GM18858 (cell line): ENCODE results near the gene GSE1.

Experiments used
- ATAC-seq: cut with Tn5 transposase; IDR thresholded peaks from one replicate; pipeline ENCODE4 v1.9.1; 2021; ENCODE audit not compliant: unreplicated experiment

Gene GSE1

DNA sequence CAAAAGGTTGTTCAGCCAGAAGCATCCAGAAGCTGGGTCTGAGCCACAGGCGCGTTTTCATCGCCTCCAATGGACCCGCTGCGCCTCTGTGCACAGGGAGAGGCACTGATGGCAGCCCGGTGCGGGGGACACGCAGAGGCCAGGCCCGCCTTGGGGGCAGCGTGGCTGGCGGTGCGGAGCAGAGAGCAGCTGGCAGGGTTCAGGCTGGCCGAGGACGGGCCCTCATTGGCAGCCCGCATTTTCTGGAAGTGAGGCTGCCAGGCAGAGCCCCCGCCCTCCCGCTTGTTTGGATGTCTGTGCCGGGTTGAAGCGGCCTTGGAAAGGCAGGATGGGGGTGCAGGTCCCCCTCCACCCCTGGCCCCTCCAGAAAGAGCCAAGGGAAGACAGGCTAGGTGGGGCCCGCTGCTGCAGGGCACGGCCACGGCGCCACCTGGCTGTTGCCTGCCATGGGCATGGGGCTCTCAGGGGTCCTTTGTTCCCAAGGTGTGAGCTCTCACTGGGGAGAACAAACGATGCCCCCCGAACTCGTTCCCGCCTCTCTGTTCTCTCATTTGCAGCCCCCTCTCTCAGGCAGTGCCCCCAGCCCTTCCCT, 18.8 kb downstream of the GSE1 start:
- no peak for ATAC-seq

DNA sequence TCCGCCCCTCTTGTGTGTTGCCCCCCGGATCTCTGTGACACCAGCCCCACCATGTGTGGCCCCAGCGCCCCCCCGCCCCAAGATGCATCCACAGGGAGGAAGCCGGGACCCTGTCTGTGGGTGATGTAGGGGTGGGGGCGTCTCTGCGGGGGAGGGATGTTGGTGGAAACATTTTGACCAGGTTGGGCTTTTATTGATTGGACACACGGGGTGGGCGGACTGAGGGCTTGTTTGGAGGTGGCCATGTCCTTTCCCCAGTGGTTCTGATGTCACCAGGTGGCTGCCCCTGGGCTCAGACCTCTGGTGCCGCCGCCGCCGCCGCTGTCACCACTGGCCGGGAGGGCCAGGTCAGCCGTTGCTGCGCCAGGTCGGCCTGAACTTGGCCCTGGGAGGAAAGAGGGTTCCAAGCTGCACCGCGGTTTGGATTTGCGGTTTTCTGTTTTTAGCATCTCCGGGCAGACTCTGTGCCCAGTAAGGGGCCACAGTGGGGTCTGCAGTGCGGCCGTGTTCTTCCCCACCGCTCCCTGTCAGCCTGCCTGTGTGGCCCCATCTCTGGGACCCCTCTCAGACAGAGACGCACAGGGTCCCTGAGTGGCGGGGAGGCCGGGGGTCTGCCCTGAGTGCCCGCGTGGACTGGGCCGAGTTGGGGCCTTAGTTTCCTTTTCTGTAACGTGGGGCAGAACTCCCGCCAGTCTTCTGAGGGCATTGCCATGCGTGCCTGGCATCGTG, 19.8 kb downstream of the GSE1 start:
- no peak for ATAC-seq

DNA sequence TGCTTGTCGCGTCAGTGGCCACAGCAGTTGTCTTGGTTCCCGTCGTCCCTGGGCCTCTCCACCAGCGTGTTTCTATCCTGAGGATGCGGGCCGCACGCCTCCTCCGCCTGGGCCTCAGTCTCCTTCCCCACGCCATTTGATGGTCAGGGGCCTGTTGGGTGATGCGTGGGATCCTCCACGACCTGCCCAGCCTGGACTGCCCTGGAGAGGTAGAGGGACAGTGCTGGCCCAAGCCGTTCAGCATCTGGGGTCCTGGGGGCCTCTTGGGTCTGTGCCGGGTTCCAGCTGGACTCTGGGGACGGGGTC, 20.3 kb downstream of the GSE1 start:
- no peak for ATAC-seq

DNA sequence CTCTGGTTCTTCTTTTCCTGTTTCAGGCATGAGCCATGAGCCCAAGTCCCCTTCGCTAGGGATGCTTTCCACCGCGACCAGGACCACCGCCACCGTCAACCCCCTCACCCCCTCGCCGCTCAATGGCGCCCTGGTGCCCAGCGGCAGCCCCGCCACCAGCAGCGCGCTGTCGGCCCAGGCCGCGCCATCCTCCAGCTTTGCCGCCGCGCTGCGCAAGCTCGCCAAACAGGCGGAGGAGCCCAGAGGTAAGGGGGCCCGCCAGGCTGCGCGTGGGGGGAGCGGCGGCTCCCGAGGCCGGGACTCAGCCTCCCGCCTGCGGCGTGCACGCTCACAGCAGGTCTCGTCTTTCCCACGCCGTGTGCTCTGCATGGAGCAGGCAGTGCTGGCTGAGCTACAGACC, 20.8 kb downstream of the GSE1 start:
- no peak for ATAC-seq

DNA sequence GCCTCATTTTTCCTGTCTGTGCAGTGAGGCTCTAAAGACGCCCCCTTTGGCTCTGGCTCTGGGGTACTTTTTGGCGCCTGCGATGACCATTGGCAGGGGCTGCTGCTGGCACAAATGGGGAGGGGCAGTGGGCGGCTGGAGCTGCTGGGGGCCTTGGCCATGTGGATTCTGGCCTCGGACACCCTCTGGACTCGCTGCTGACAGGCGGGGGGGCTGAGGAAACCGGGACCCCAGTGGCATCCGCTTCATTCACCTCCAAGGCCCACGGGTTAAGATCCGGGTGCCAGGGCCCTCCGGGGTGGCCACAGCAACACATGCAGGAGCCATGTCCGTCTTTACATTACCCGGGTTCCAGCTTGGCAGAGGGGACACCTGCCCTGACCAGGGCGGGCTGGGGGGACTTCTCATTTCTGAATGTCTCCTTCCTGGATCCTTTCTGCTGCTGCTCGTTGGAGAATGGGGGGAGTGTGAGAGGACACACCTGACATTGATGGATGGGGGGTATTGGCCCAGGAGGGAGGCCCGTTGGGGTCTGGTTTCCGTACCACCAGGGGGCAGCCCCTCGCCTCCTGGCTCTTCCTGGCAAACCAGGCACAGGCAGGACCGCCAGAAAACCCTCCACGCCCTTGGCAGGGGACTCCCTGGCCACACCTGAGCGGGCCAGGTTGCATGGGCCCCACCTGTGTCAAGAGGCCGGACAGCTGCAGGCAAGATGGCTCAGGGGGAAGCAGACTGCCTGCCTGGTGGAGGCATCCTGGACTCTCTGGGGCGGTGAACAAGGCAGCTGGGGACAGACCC, 21.8 kb downstream of the GSE1 start:
- no peak for ATAC-seq

DNA sequence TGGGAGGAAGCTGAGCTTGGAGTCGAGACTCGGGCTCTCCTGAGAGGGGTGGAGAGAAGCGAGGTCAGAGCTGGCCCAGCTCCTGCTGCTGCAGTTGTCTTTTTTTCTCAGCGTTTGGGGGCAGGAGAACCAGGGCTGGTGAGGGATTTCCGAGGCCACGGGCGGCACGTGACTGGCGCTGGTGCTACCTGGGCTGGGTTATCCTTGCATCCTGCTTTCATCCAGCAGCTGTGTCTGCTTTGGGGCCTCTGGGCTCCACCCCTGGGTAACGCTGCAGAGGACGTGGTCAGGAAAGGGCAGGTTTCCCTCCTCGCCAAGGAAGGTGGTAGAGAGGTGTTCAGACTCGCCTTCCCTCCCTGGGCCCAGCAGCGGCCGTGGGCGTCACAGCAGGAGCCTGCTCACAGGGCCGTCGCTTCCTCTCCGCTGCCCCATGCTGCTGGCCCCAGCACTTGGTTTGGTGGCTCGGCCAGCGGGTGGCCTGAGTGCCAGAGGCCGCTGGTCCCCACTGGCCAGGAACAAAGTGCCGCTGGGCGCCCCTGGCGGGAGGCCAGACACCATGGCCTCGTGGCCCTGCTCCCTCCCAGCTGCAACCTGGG, 22.5 kb downstream of the GSE1 start:
- ATAC-seq: no peak

DNA sequence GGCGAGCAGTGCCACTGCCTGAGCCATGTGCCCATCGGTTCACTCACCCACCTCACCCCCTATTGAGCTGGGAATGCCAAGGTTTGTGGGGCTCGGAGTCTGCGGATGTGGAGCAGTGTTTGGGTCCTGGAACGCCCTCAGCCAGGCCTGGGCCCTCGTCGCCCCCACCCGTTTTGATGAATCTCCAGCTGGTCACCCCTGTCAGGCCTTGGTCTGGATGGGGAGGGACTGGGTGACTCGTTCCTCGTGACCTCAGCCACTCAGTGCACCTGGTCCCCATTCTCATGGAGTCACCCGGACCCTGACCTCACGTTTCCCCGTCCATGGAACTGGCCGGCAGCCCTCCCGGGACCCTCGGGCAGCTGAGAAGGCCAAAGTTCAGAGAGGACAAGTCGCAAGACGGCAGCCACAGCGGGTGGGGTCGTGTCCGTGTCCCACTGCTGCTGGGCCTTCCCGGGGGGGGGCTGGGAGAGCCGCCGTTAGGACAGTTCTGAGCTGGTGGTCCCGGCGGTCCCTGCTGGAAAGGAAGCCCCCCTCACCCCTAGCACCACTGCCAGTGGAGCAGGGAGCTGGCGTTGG, 23.2 kb downstream of the GSE1 start:
- ATAC-seq: no peak

DNA sequence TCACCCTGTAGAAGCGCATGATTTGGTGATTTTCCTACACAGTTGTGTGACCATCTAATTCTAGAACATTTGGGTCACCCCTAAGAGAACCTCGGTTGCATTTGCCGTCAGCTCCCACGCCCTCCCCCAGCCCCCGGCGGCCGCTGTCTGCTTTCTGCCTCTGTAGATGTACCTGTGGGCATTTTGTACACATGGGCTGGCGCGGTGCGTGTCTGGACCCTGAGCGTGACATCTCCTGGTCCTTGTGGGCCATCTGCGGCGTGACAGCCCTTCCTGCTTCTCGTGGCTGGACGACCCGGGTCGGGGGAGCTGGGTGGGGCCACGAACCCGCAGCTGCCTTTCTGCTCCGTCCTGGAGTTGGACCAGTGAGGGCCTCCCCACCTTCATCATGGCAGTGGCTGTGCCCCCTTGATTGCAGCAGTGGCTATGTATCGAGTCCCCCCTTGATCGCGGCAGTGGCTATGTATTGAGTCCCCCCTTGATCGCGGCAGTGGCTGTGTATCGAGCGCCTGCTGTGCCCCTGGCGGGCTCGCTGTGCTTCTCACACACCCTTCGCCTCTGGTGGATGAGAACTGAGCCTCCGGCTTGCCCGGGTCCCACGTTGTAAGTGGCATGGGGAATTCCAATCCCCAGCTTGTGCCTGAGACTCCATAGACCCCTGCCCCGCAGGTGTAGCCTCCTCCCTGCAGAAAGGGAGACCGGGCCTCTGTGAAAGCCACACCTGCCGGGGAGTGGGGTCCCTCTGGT, 24.1 kb downstream of the GSE1 start:
- no peak for ATAC-seq

DNA sequence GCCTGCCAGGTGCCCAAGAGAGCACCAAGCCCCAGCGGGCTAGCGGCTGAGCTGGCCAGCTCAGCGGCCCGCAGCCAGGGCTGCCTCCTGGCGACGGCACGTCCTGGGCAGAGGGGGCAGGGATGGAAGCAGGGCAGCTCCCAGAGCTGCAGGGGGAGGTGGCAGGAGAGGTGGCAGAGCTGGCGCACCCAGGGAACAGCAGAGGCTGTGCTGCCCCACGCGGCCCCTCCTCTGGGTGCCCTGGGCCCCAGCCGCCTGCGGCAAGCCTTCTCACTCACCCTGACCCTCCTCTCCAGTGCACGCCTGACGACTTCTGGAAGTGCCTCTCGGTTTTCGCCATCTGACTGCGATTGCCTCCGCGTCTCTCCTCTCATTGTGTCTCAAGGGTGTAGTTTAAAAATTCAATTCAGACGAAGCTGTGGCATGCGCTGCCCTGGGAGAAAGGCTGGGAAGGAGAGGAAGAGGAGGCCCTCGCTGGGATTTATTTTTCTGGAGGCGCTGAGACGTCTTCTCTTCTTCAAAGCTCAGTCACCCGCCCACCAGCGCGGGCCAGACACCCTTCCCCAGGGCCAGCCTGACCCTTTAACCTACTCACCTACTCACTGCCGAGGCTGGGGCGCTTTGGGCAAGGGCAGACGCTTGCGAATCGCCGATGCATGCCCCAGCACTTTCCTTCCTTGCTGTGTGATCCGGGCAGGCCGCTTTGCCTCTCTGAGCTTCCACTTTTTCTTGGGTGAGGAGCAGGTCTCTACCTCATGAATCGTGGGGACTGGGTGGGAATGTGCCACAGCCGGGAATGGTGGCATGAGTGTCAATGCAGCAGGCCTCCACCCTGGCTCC, 24.9 kb downstream of the GSE1 start:
- ATAC-seq: no peak

DNA sequence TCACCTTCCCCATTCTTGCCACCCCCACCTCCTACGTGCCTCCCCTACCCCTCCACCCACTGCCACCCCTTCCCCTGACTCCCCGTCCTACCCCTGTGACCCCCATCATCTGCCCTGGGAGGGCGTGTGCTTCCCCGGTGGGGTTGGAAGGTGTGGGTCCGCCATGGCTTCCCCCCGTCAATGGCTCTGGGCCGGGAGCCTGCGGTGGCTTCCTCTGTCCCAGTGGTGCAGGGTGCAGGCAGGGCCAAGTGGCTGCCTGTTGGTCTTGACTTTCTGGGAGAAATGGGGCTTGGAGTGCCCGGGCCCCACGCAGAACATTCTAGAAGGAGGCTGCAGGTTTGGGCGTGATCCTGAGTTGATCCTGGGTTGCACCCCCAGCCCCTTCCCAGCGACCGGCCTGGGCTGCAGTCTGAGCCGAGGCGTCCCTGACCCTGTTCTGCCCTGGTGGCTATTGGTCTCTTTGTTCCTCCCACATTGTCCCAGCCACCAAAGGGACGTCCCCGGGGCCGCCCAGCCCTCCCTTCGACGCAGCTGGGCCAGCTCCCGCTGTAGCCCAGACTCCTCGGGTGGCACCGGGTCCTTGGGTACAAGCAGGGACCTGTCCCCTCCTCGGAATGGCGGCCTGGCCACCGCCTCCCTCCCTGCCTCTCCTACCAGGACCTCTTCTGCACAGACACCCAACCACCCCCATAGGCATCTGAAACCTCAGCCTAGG, 25.7 kb downstream of the GSE1 start:
- no peak for ATAC-seq

DNA sequence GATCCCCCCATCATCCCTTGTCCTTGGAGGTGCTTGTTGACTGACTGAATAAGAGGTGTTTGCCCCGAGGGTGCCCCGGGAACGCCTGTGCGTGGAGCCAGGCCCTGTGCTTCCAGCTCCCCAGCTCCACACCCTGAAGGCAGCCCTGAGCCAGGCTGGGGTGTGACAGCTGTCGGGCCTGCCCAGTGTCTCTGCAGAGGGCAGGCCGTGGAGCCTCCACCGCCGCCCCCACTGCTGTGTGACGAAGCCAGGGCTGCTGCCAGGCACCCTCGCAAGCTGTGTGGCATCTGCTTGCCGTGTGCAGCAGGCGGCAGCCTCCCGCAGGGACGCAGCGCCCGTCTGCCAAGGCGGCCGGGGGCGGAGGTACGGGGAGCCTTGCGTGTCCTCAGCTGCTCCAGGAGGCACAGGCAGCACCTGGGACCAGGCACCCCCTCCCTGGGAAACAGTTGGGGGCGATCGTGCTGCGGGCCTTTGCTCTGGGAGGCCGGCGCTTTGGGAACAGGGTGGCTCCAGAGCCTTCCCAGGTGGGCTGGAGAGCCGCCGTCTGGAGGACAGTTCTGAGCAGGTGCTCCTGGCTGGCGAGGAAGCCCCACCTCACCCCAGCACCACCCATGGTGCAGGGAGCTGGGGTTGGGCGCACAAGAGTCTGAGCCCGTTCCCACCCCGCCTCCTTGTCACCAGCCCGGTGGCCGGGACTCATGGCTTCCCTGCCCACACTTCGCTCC, 26.6 kb downstream of the GSE1 start:
- no peak for ATAC-seq

DNA sequence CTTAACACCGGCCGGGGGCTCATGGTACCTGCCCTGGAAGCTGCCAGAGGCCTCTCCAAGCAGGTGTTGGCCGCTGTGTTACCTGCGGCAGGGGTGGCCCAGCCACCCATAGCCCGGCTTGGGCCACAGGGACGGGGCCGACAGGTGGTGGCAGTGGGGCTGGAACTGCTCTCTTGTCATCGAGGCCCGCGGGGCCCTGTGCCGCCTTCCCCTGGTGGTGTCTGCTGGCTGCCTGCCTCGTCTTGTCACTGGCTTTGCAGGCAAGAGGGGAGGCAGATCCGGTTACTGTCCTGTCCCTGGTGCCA, 27.1 kb downstream of the GSE1 start:
- no peak for ATAC-seq

DNA sequence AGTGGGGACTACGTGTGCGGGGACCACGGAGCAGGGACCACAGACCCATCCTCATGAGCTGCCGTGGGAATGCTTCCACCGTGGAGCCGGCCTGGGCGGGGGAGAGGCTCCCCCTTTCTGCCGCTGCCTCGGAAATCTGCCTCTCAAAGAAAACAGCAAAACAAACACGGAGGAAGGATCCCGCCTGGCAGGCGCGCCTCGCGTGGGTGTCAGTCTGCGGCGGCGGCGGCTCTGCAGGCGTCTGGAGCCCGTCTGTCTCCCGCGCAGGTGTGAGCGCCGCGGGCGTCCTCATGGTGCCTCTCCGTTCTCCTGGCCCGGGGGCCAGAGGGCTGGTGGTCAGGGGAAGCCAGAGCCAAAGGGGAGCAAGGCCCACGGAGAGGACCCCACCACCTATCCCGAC, 27.5 kb downstream of the GSE1 start:
- ATAC-seq: no peak

DNA sequence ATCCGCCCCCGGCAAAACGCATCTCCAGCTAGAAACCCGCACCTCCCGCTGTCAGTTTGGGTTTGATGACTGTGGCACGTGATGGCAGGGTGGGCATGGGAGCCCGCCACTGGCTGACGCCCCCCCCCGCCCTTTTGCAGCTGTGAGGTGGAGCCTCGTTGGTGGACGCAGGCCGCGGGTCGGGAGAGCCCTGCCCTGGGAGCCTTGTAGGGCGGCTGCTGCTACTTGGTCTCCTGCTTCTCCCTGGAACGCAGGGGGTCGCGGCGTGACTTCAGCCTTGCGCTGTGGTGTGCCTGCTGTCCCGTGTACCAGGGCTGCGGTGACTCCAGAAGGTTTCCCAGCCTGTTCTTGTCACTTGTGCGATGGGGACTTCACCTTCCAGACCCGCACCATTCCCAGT, 28.2 kb downstream of the GSE1 start:
- ATAC-seq: no peak

DNA sequence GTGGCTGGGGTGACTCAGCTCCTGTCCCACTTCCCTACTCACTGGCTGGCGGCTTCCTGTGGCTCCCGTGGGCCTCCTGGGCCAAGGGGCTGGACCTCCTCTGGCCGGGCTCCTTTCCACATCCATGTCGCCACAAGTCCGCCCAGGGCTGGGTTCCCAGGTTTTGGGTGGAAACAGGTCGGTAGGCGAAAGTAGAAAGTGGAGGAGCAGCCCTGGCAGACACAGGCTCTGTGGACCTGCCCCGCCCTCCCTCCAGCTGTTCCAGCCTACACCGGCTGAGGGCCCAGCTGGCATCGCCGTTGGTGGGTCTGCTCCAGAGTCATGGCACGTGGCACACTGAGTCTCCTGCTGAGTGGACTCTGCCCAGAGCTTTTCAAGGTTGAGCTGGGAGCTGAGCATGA, 28.7 kb downstream of the GSE1 start:
- no peak for ATAC-seq

DNA sequence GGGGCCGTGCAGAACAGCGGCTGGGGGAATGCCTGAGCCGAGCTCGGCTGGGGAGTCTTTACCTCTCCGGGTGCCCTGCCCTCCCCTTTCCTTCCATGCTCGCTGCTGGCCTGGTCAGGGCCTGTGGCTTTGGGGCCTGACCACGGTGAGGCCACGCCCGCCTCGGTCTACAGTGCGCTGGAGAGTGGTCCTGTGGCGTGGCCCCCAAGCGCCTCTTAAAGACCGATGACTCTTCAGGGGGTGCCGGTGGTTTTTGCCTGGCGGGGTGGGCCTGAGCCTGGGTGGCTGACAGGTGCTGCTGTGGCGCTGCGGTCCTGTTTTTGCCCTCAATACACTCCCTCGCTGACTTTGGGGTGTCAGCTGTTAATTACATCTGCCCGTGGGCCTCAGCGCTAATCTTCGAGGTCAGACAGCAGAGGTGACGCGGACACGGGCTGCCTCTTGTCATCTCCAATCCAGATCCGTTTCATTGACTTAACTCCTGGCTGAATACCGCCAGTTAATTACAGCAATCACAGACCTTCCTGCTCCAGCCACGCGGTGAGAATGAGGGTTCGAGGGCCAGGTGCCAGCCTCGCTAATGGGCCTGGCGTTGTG, 29.7 kb downstream of the GSE1 start:
- ATAC-seq: no peak

DNA sequence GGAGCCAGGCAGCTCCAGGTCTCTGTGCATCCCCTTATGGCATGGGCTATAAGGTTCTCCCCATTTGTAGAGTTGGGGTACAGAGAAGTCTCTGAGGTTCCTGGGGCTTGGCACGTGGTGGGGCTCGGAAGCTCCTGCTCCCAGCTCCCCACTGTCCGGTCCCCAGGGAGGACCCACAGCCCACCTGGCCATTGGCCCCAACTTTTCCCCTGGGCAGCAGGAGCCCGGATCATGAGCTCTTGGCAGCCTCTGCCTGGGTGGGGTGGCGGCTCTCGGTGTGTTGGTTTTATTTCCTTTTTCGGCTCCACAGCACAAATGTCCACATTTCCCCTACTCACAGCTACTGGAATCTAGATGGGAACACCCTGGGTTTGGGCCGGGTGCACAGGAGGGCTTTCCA, 30.5 kb downstream of the GSE1 start:
- no peak for ATAC-seq

DNA sequence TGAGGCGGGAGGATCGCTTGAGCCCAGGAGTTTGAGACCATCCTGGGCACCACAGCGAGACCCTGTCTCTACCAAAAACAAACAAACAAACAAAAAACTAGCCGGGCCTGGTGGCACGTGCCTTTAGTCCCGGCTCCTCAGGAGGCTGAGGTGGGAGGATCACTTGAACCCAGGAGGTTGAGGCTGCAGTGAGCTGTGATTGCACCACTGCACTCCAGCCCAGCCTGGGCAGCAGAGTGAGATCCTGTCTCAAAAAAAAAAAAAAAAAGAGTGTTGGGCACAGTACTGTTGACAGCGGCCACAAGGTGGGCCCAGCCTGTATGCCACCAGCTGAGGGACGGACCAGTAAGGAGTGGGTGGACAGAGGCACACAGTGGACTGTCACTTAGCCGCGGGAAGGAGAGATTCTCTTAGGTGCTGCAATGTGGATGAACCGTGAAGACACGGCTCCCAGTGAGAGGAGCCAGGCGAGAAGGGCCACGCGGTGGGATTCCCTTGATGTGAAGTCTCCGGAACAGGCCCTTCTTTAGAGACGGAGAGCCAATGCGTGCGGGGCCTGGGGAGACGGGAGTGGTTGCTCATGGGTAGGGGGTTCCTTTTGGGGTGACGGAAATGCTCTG, 31.1 kb downstream of the GSE1 start:
- no peak for ATAC-seq
